Activated CD8-positive, alpha-beta memory T cell treated with anti-CD3 and anti-CD28 coated beads, Interleukin-2, amount 50 U/mL, for 1 hour (primary cell): ENCODE results near the gene ZBTB21.
A peak's percentile ranks its signal among the peaks of the same experiment; 100 is the strongest.

Source experiments
- DNase-seq: peaks from one replicate; pipeline ENCODE4 v3.0.0-alpha.2; 2020; ENCODE audit errors: extremely low read depth

The ZBTB21 gene

GRCh38 chr21:42009831-42010506 is at the start of gene ZBTB21:
TSS of gene ZBTB21 (minus strand) at chr21:42010360. CDS start at chr21:41994095, 16,265 bp downstream.
- peak; percentile 96 for DNase-seq

GRCh38 chr21:42059721-42060120 is 49.6 kb upstream of the ZBTB21 start:
- no peak for DNase-seq

- no peak for DNase-seq
These were observed 49.0 kb upstream of the ZBTB21 start for GRCh38 chr21:42059141-42059540.

GRCh38 chr21:42058631-42059111 is 48.5 kb upstream of the ZBTB21 start:
- no peak for DNase-seq

- DNase-seq, result no peak
These were observed 47.8 kb upstream of the ZBTB21 start for GRCh38 chr21:42057851-42058437.

GRCh38 chr21:42056996-42057689 is 47.0 kb upstream of the ZBTB21 start:
- DNase-seq, result no peak

GRCh38 chr21:42056468-42056867 is 46.3 kb upstream of the ZBTB21 start:
- no peak for DNase-seq

- no peak for DNase-seq
These were observed 45.3 kb upstream of the ZBTB21 start for GRCh38 chr21:42055425-42055824.

GRCh38 chr21:42051788-42052187 is 41.6 kb upstream of the ZBTB21 start:
- DNase-seq, result no peak

- no peak for DNase-seq
These were observed 39.6 kb upstream of the ZBTB21 start for GRCh38 chr21:42049578-42050430.

GRCh38 chr21:42048870-42049577 is 38.9 kb upstream of the ZBTB21 start:
- DNase-seq, result no peak

- no peak for DNase-seq
These were observed 37.9 kb upstream of the ZBTB21 start for GRCh38 chr21:42047821-42048613.

- no peak for DNase-seq
These were observed 34.8 kb upstream of the ZBTB21 start for GRCh38 chr21:42044871-42045495.

GRCh38 chr21:42043961-42044360 is 33.8 kb upstream of the ZBTB21 start:
- DNase-seq, result no peak

- no peak for DNase-seq
These were observed 33.2 kb upstream of the ZBTB21 start for GRCh38 chr21:42043201-42043895.

- DNase-seq, result no peak
These were observed 32.5 kb upstream of the ZBTB21 start for GRCh38 chr21:42042651-42043050.

GRCh38 chr21:42041711-42042110 is 31.6 kb upstream of the ZBTB21 start:
- DNase-seq, result no peak

GRCh38 chr21:42041246-42041645 is 31.1 kb upstream of the ZBTB21 start:
- DNase-seq, result no peak

- DNase-seq, result no peak
These were observed 30.4 kb upstream of the ZBTB21 start for GRCh38 chr21:42040411-42041180.
